ENCODE results near the gene DNAAF6.

DNAAF6 gene

DNA sequence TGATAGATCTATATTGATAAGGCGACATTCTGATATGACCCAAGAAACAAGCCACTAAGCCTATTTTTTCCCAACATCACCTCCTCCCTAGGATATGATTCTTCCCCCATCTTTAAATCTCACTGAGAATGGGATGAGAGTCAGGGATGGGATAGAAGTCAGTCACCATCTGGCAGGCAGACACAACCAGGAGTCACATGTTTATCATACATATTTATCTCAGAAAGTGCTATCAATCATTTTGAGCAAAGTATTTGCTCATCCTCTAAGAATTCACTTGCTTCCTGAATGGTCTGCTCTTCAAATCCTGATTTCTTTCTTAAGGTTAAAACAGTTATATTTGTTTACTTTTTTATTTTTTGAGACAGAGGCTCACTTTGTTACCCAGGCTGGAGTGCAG, 20.3 kb downstream of the DNAAF6 start:
- H3K27me3 ChIP-seq (ENCODE audit: control insufficient read depth, low read length), result no peaks in the 10 kb centered on the region
- no peaks in the 10 kb centered on the region for H3K79me2 ChIP-seq (ENCODE audit: control insufficient read depth, low read length)
- H3K4me3 ChIP-seq (ENCODE audit: low read length), result no peak overlapping the region
- no peaks in the 10 kb centered on the region for H3F3A ChIP-seq (ENCODE audit: control insufficient read depth, insufficient read depth)
- no peaks in the 10 kb centered on the region for H4K20me1 ChIP-seq (ENCODE audit: control insufficient read depth, insufficient read depth, low read depth, low read length)
- no peaks in the 10 kb centered on the region for H3K9me2 ChIP-seq (replicated peaks; ENCODE audit: control insufficient read depth, low read length)
- H3K27ac ChIP-seq (ENCODE audit: low read depth, low read length), result no peak overlapping the region
- no peaks in the 10 kb centered on the region for H3K9me3 ChIP-seq (ENCODE audit: control insufficient read depth, insufficient read depth, low read length)
- no peak overlapping the region for H3K4me2 ChIP-seq (ENCODE audit: low read length)
- H3K4me1 ChIP-seq (ENCODE audit: control insufficient read depth, low read length), result 0 out of 2 replicates have a peak, but pooled peaks cover 7% of the 10 kb centered on the region
- H3K36me3 ChIP-seq (ENCODE audit: control insufficient read depth, low read length), result no peaks in the 10 kb centered on the region
- TF ChIP-seq, protein P1, sequence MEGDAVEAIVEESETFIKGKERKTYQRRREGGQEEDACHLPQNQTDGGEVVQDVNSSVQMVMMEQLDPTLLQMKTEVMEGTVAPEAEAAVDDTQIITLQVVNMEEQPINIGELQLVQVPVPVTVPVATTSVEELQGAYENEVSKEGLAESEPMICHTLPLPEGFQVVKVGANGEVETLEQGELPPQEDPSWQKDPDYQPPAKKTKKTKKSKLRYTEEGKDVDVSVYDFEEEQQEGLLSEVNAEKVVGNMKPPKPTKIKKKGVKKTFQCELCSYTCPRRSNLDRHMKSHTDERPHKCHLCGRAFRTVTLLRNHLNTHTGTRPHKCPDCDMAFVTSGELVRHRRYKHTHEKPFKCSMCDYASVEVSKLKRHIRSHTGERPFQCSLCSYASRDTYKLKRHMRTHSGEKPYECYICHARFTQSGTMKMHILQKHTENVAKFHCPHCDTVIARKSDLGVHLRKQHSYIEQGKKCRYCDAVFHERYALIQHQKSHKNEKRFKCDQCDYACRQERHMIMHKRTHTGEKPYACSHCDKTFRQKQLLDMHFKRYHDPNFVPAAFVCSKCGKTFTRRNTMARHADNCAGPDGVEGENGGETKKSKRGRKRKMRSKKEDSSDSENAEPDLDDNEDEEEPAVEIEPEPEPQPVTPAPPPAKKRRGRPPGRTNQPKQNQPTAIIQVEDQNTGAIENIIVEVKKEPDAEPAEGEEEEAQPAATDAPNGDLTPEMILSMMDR (IDR thresholded peaks at IDR 0.05; ENCODE audit: low read depth, low read length, poor library complexity, severe bottlenecking), result no peak

DNA sequence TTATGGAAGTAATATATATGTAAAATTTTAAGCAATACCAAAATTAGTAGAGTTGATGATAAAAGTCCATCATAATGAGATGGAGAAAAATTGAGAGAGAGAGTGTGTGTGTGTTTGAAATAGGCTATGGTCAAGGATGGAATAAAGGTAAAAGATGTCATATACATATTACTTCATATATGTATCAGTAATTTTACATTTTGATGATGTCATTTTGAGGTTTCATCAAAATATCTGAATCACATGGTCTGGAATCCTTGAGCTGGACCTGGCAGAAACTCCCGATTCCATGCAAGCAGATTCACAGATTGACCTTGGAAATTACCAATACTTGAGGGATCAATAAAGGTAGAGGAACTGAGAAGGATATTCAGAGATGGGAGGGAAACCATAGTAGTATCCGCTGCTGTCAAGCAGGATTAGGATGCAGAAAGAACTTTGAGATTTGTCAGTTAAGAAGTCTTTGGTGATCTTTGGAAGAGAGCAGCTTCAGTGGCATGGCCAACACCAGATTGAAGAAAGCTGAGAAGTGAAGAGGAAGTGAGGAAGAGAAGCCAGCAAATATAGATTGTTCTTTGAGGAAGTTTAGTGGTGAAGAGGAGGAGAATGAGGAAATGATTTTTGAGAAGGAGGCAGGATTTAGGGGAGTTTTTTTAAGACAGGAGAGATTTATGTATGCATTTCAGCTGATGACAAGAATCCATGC, 21.5 kb downstream of the DNAAF6 start:
- no peak for TF ChIP-seq EZH2phosphoT487 (IDR thresholded peaks at IDR 0.05; ENCODE audit: borderline replicate concordance, low read length)
- TF ChIP-seq, protein P1 (IDR thresholded peaks at IDR 0.05; ENCODE audit: low read depth, low read length, poor library complexity, severe bottlenecking), result no peak

DNA sequence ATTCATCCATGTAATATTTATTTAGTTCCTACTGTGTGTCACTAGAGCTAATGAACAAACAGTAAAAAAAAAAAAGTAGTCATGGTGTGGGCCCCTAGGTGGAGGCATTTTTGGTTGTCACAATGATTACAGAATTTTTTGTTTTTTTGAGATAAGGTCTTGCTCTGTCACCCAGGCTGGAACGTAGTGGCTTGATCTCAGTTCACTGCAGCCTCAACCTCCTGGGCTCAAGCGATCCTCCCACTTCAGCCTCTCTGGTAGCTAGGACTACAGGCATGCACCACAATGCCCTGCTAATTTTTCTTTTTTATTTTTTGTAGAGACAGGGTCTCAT, 22.0 kb downstream of the DNAAF6 start:
- TF ChIP-seq, protein P1 (IDR thresholded peaks at IDR 0.05; ENCODE audit: low read depth, low read length, poor library complexity, severe bottlenecking), result no peak
- TF ChIP-seq EZH2phosphoT487 (IDR thresholded peaks at IDR 0.05; ENCODE audit: borderline replicate concordance, low read length), result no peak
- Histone ChIP-seq H3K4me1 (ENCODE audit: control insufficient read depth, low read length) (0 out of 2 replicates have a peak, but pooled peaks cover 7% of the 10 kb centered on the region), H3F3A (ENCODE audit: control insufficient read depth, insufficient read depth) (no peaks in the 10 kb centered on the region), H3K4me2 (ENCODE audit: low read length) (no peak overlapping the region), H3K4me3 (ENCODE audit: low read length) (no peak overlapping the region), H3K9me2 (replicated peaks; ENCODE audit: control insufficient read depth, low read length) (no peaks in the 10 kb centered on the region), H3K27me3 (ENCODE audit: control insufficient read depth, low read length) (no peaks in the 10 kb centered on the region), H3K36me3 (ENCODE audit: control insufficient read depth, low read length) (no peaks in the 10 kb centered on the region), H3K9me3 (ENCODE audit: control insufficient read depth, insufficient read depth, low read length) (no peaks in the 10 kb centered on the region), H3K79me2 (ENCODE audit: control insufficient read depth, low read length) (no peaks in the 10 kb centered on the region), H3K27ac (ENCODE audit: low read depth, low read length) (no peak overlapping the region), H4K20me1 (ENCODE audit: control insufficient read depth, insufficient read depth, low read depth, low read length) (no peaks in the 10 kb centered on the region)

More for the DNA sequence above, 21.5 kb downstream of the DNAAF6 start:
- H3K4me1 ChIP-seq (ENCODE audit: control insufficient read depth, low read length), result 0 out of 2 replicates have a peak, but pooled peaks cover 7% of the 10 kb centered on the region
- no peak overlapping the region for H3K4me3 ChIP-seq (ENCODE audit: low read length)
- no peaks in the 10 kb centered on the region for H3K9me2 ChIP-seq (replicated peaks; ENCODE audit: control insufficient read depth, low read length)
- no peaks in the 10 kb centered on the region for H3K9me3 ChIP-seq (ENCODE audit: control insufficient read depth, insufficient read depth, low read length)
- no peaks in the 10 kb centered on the region for H3K27me3 ChIP-seq (ENCODE audit: control insufficient read depth, low read length)
- no peak overlapping the region for H3K4me2 ChIP-seq (ENCODE audit: low read length)
- H3K79me2 ChIP-seq (ENCODE audit: control insufficient read depth, low read length), result no peaks in the 10 kb centered on the region
- H3K27ac ChIP-seq (ENCODE audit: low read depth, low read length), result no peak overlapping the region
- H3K36me3 ChIP-seq (ENCODE audit: control insufficient read depth, low read length), result no peaks in the 10 kb centered on the region
- no peaks in the 10 kb centered on the region for H4K20me1 ChIP-seq (ENCODE audit: control insufficient read depth, insufficient read depth, low read depth, low read length)
- H3F3A ChIP-seq (ENCODE audit: control insufficient read depth, insufficient read depth), result no peaks in the 10 kb centered on the region
